GM12878 (cell line): Measurements from ENCODE around the gene PLIN3. TPM values are rescaled to one million over a fixed set of nuclear protein-coding genes. Genes with fewer than 3 reads are reported as not detected.

Experiments used
- BCL3 ChIP-seq: IDR thresholded peaks from 2 replicates; pipeline ENCODE4 v1.6.1; 2011; ENCODE audit warnings: borderline replicate concordance, low read depth, mild to moderate bottlenecking, moderate library complexity, low read length; ENCODE audit not compliant: insufficient read depth, poor library complexity, severe bottlenecking
- BCLAF1 ChIP-seq: fragments of 450-650 bp; IDR thresholded peaks from 2 replicates; pipeline ENCODE4 v1.6.1; 2017; ENCODE audit warnings: antibody characterized with exemption, mild to moderate bottlenecking, moderate library complexity
- BRCA1 ChIP-seq: IDR thresholded peaks from 2 replicates; pipeline ENCODE4 v1.6.1; 2011; ENCODE audit warnings: low read depth, low read length, improper control_type of control experiment
- CBX3 ChIP-seq: fragments of 200-600 bp; sonication (generic); IDR thresholded peaks from 2 replicates; pipeline ENCODE4 v1.6.1; 2016; ENCODE audit warnings: low read depth, borderline replicate concordance
- ESRRA ChIP-seq: IDR thresholded peaks from 2 replicates; pipeline ENCODE4 v1.6.1; 2012; ENCODE audit warnings: mild to moderate bottlenecking, low read length, improper control_type of control experiment
- ETV6 ChIP-seq, 2 experiments: fragments of 450-650 bp in 1 of 2; IDR thresholded peaks in 1 of 2; conservative IDR thresholded peaks in 1 of 2; 2 replicates each; pipeline ENCODE4 v1.6.1; 2014; ENCODE audit warnings: antibody characterized with exemption in 1 of 2, borderline replicate concordance in 1 of 2, low read depth in 1 of 2, mild to moderate bottlenecking in 1 of 2, moderate library complexity in 1 of 2
- GATAD2B ChIP-seq: fragments of 450-650 bp; conservative IDR thresholded peaks from 2 replicates; pipeline ENCODE4 v1.6.1; 2017; ENCODE audit warnings: low read depth, mild to moderate bottlenecking, moderate library complexity
- IKZF1 ChIP-seq: fragments of 450-650 bp; conservative IDR thresholded peaks from 2 replicates; pipeline ENCODE4 v1.6.1; 2017; ENCODE audit warnings: antibody characterized with exemption, mild to moderate bottlenecking
- MTA3 ChIP-seq: IDR thresholded peaks from 2 replicates; pipeline ENCODE4 v1.6.1; 2012; ENCODE audit warnings: low read length, inconsistent platforms, borderline replicate concordance
- NFYA ChIP-seq: IDR thresholded peaks from 2 replicates; pipeline ENCODE4 v1.6.1; 2011; ENCODE audit warnings: low read depth, mild to moderate bottlenecking, low read length, improper control_type of control experiment, borderline replicate concordance
- NKRF ChIP-seq: fragments of 450-650 bp; conservative IDR thresholded peaks from 2 replicates; pipeline ENCODE4 v1.6.1; 2017; ENCODE audit warnings: mild to moderate bottlenecking, moderate library complexity
- NR2C2 ChIP-seq: IDR thresholded peaks from 2 replicates; pipeline ENCODE4 v1.6.1; 2011; ENCODE audit warnings: borderline replicate concordance, low read depth; ENCODE audit not compliant: control insufficient read depth, insufficient read length
- POLR2A ChIP-seq: IDR thresholded peaks from 2 replicates; pipeline ENCODE4 v1.6.1; 2011; ENCODE audit warnings: low read depth, mild to moderate bottlenecking, low read length
- RAD21 ChIP-seq: IDR thresholded peaks from 2 replicates; pipeline ENCODE4 v1.6.1; 2011; ENCODE audit warnings: mild to moderate bottlenecking, low read depth, low read length, moderate library complexity; ENCODE audit not compliant: insufficient read depth
- RAD51 ChIP-seq: fragments of 450-650 bp; IDR thresholded peaks from 2 replicates; pipeline ENCODE4 v1.6.1; 2016; ENCODE audit warnings: moderate library complexity, mild to moderate bottlenecking, inconsistent platforms
- RELA ChIP-seq: fragments of 450-650 bp; IDR thresholded peaks from 2 replicates; pipeline ENCODE4 v1.8.0; 2014; ENCODE audit warnings: borderline replicate concordance; ENCODE audit not compliant: partially characterized antibody
- SP1 ChIP-seq: IDR thresholded peaks from one replicate; pipeline ENCODE4 v1.6.1; 2011; ENCODE audit warnings: low read depth, low read length
- ZBTB4 ChIP-seq: fragments of 450-650 bp; formaldehyde crosslinking; IDR thresholded peaks from 2 replicates; pipeline ENCODE4 v1.4.0; 2022; ENCODE audit warnings: mild to moderate bottlenecking, moderate library complexity
- ZNF207 ChIP-seq: fragments of 450-650 bp; IDR thresholded peaks from 2 replicates; pipeline ENCODE4 v1.6.1; 2014; ENCODE audit warnings: antibody characterized with exemption, mild to moderate bottlenecking, borderline replicate concordance
- ZZZ3 ChIP-seq: IDR thresholded peaks from 2 replicates; pipeline ENCODE4 v1.6.1; 2011; ENCODE audit warnings: low read depth; ENCODE audit not compliant: control insufficient read depth, insufficient read length
- polyA plus RNA-seq, 11 experiments: library from polyadenylated mRNA; depleted of rRNA in 4 of 11; unstranded in 6 of 11; stranded (reverse) in 5 of 11; fragments of >200 nt; fragmentation: Nextera tagmentation in 4 of 11; fragmentation: Illumina TruSeq in 1 of 11; extraction: Ambion mirVana in 4 of 11; extraction: Trizol in 1 of 11; gene quantifications; 1 replicate in 1 of 11; 2 replicates in 10 of 11; pipeline versions ENCODE4 v1.2.1 to v1.2.3, GENCODE V29; 2011 to 2016; ENCODE audit warnings: inconsistent platforms in 2 of 11, missing spikeins in 2 of 11, low read depth in 1 of 11
- total RNA-seq, 4 experiments: library from RNA; depleted of rRNA in 3 of 4; stranded (reverse); fragments of >200 nt in 3 of 4; fragmentation: Illumina TruSeq in 1 of 4; extraction: Trizol in 1 of 4; gene quantifications; 2 replicates each; pipeline versions ENCODE4 v1.2.1 to v1.2.3, GENCODE V29; 2013 to 2021

The PLIN3 gene
- total and polyA plus RNA-seq, 10 of the 15 experiments (the other 5 are each of a cell fraction or from before 2014, with no cell fraction given): 7.7 to 71.4 (median 66.8) TPM

GRCh38 chr19:4916292-4917082 is 49.0 kb upstream of the PLIN3 start (continued):
- TF ChIP-seq BCLAF1 (no peak), RAD51 (no peak), RAD21 (no peak), RELA (no peak), NR2C2 (no peak), SP1 (no peak), ESRRA (no peak), ZZZ3 (no peak), POLR2A (peak; percentile 80), NKRF (no peak), MTA3 (no peak), BCL3 (no peak), ZNF207 (no peak), GATAD2B (no peak), ZBTB4 (CRISPR knock-in tag) (no peak), IKZF1 (peak; percentile 47), ETV6 (conservative IDR thresholded peaks at IDR 0.05 in 1 of 2, IDR thresholded peaks at IDR 0.05 in 1 of 2; ENCODE audit: borderline replicate concordance in 1 of 2, low read depth in 1 of 2) (peak in 1 of 2 experiments; percentile 67; a peak in 2 of 4 replicates), BRCA1 (no peak), CBX3 (no peak), NFYA (no peak)
